ENCODE results near the gene BAIAP2.

DNA sequence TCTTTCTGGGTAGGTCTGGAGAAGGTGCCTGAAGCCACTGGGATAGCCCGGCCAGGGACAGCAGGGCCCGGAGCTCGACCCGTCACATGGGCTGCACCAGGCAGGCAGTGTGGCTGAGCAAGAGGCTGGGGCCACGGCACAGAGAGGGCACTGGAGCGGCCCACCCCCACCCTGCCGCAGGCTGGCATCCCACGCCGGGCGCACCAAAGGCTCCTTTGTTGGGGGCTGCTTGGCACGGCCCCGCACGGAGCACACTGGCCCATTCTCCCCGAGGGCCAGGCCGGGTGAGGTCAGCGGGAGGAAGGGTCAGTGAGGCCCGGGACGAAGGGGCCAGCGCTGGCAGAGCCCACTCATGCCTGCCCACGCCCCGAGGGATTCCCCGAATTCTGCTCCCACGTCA lies 93.8 kb downstream of the BAIAP2 start:
- TF ChIP-seq, protein P1, sequence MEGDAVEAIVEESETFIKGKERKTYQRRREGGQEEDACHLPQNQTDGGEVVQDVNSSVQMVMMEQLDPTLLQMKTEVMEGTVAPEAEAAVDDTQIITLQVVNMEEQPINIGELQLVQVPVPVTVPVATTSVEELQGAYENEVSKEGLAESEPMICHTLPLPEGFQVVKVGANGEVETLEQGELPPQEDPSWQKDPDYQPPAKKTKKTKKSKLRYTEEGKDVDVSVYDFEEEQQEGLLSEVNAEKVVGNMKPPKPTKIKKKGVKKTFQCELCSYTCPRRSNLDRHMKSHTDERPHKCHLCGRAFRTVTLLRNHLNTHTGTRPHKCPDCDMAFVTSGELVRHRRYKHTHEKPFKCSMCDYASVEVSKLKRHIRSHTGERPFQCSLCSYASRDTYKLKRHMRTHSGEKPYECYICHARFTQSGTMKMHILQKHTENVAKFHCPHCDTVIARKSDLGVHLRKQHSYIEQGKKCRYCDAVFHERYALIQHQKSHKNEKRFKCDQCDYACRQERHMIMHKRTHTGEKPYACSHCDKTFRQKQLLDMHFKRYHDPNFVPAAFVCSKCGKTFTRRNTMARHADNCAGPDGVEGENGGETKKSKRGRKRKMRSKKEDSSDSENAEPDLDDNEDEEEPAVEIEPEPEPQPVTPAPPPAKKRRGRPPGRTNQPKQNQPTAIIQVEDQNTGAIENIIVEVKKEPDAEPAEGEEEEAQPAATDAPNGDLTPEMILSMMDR (IDR thresholded peaks at IDR 0.05 in 2 of 3, conservative IDR thresholded peaks at IDR 0.05 in 1 of 3; ENCODE audit: control insufficient read depth in 2 of 3, extremely low read depth in 1 of 3, insufficient read depth in 1 of 3, low read depth in 3 of 3, low read length in 3 of 3), result no peak
- TF ChIP-seq HCFC1 (IDR thresholded peaks at IDR 0.05; ENCODE audit: low read length) (no peak), CHD4 (IDR thresholded peaks at IDR 0.05) (no peak), POLR2AphosphoS2 (IDR thresholded peaks at IDR 0.05; ENCODE audit: low read depth, low read length) (no peak), POLR2AphosphoS5 (IDR thresholded peaks at IDR 0.05; ENCODE audit: low read length) (no peak), MYC (IDR thresholded peaks at IDR 0.05; ENCODE audit: insufficient read depth, insufficient read length, insufficient replicate concordance, low read length, severe bottlenecking) (no peak), EZH2 (IDR thresholded peaks at IDR 0.05; ENCODE audit: borderline replicate concordance, control insufficient read depth, low read depth, low read length) (no peak), YY1 (IDR thresholded peaks at IDR 0.05; ENCODE audit: low read depth, low read length) (no peak), ESRRA (IDR thresholded peaks at IDR 0.05; ENCODE audit: low read length) (no peak), TARDBP (IDR thresholded peaks at IDR 0.05; ENCODE audit: borderline replicate concordance) (no peak), RAD21 (IDR thresholded peaks at IDR 0.05; ENCODE audit: insufficient read depth, low read depth, low read length) (no peak)
- TF ChIP-seq, protein P2, sequence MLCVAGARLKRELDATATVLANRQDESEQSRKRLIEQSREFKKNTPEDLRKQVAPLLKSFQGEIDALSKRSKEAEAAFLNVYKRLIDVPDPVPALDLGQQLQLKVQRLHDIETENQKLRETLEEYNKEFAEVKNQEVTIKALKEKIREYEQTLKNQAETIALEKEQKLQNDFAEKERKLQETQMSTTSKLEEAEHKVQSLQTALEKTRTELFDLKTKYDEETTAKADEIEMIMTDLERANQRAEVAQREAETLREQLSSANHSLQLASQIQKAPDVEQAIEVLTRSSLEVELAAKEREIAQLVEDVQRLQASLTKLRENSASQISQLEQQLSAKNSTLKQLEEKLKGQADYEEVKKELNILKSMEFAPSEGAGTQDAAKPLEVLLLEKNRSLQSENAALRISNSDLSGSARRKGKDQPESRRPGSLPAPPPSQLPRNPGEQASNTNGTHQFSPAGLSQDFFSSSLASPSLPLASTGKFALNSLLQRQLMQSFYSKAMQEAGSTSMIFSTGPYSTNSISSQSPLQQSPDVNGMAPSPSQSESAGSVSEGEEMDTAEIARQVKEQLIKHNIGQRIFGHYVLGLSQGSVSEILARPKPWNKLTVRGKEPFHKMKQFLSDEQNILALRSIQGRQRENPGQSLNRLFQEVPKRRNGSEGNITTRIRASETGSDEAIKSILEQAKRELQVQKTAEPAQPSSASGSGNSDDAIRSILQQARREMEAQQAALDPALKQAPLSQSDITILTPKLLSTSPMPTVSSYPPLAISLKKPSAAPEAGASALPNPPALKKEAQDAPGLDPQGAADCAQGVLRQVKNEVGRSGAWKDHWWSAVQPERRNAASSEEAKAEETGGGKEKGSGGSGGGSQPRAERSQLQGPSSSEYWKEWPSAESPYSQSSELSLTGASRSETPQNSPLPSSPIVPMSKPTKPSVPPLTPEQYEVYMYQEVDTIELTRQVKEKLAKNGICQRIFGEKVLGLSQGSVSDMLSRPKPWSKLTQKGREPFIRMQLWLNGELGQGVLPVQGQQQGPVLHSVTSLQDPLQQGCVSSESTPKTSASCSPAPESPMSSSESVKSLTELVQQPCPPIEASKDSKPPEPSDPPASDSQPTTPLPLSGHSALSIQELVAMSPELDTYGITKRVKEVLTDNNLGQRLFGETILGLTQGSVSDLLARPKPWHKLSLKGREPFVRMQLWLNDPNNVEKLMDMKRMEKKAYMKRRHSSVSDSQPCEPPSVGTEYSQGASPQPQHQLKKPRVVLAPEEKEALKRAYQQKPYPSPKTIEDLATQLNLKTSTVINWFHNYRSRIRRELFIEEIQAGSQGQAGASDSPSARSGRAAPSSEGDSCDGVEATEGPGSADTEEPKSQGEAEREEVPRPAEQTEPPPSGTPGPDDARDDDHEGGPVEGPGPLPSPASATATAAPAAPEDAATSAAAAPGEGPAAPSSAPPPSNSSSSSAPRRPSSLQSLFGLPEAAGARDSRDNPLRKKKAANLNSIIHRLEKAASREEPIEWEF (IDR thresholded peaks at IDR 0.05; ENCODE audit: insufficient replicate concordance, low read depth, low read length), result no peak
- TF ChIP-seq, protein P3, sequence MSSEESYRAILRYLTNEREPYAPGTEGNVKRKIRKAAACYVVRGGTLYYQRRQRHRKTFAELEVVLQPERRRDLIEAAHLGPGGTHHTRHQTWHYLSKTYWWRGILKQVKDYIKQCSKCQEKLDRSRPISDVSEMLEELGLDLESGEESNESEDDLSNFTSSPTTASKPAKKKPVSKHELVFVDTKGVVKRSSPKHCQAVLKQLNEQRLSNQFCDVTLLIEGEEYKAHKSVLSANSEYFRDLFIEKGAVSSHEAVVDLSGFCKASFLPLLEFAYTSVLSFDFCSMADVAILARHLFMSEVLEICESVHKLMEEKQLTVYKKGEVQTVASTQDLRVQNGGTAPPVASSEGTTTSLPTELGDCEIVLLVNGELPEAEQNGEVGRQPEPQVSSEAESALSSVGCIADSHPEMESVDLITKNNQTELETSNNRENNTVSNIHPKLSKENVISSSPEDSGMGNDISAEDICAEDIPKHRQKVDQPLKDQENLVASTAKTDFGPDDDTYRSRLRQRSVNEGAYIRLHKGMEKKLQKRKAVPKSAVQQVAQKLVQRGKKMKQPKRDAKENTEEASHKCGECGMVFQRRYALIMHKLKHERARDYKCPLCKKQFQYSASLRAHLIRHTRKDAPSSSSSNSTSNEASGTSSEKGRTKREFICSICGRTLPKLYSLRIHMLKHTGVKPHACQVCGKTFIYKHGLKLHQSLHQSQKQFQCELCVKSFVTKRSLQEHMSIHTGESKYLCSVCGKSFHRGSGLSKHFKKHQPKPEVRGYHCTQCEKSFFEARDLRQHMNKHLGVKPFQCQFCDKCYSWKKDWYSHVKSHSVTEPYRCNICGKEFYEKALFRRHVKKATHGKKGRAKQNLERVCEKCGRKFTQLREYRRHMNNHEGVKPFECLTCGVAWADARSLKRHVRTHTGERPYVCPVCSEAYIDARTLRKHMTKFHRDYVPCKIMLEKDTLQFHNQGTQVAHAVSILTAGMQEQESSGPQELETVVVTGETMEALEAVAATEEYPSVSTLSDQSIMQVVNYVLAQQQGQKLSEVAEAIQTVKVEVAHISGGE (CRISPR knock-in tag; IDR thresholded peaks at IDR 0.05), result no peak
